H1 (cell line): ENCODE measurements around the gene KCNMA1. TPM values are rescaled to one million over a fixed set of nuclear protein-coding genes. Genes with fewer than 3 reads are reported as not detected.

Experiments used
- ATF2 ChIP-seq: IDR thresholded peaks from 2 replicates; pipeline ENCODE4 v1.6.1; 2012; ENCODE audit warnings: low read length, inconsistent platforms
- CHD1 ChIP-seq: IDR thresholded peaks from 2 replicates; pipeline ENCODE4 v1.6.1; 2012; ENCODE audit warnings: low read depth, low read length, improper control_type of control experiment
- CHD7 ChIP-seq: fragments of 300-600 bp; sonication (generic); IDR thresholded peaks from 2 replicates; pipeline ENCODE4 v1.7.1; 2012; ENCODE audit warnings: low read length, moderate library complexity, mild to moderate bottlenecking, inconsistent platforms; ENCODE audit not compliant: insufficient replicate concordance
- CTCF ChIP-seq, 3 experiments: IDR thresholded peaks; 1 replicate in 2 of 3; 2 replicates in 1 of 3; pipeline versions ENCODE4 v1.5.1 to v1.6.1; 2011; ENCODE audit warnings: low read length in 3 of 3, mild to moderate bottlenecking in 3 of 3, inconsistent platforms in 2 of 3, low read depth in 1 of 3, moderate library complexity in 1 of 3; ENCODE audit not compliant: insufficient read depth in 1 of 3; ENCODE audit errors: control extremely low read depth in 1 of 3
- HDAC2 ChIP-seq, 2 experiments: fragments of 300-600 bp in 1 of 2; sonication (generic) in 1 of 2; IDR thresholded peaks; 2 replicates each; pipeline ENCODE4 v1.6.1; 2011 to 2012; ENCODE audit warnings: low read depth in 2 of 2, low read length in 2 of 2, mild to moderate bottlenecking in 2 of 2, moderate library complexity in 2 of 2, borderline replicate concordance in 1 of 2, inconsistent platforms in 1 of 2
- SAP30 ChIP-seq: fragments of 300-600 bp; sonication (generic); IDR thresholded peaks from 2 replicates; pipeline ENCODE4 v1.7.1; 2012; ENCODE audit warnings: low read length, moderate library complexity, mild to moderate bottlenecking, inconsistent platforms; ENCODE audit not compliant: insufficient read depth, insufficient replicate concordance
- polyA plus RNA-seq, 7 experiments: library from polyadenylated mRNA; depleted of rRNA in 3 of 7; stranded (reverse) in 5 of 7; unstranded in 2 of 7; fragments of >200 nt in 5 of 7; fragments of 200-250 nt in 2 of 7; gene quantifications; 1 replicate in 5 of 7; 2 replicates in 1 of 7; 4 replicates in 1 of 7; pipeline versions ENCODE4 v1.2.1 to v1.2.3, GENCODE V29; 2011 to 2013; ENCODE audit warnings: missing spikeins in 2 of 7, mixed read lengths in 2 of 7
- total RNA-seq: library from RNA; stranded (reverse); fragmentation: NEBNext Ultra II Directional; extraction: Animal tissue kit (Norgen Biotek cat#: 25700); gene quantifications from 2 replicates; pipeline ENCODE4 v1.2.1, GENCODE V29; 2021

Gene KCNMA1
- total and polyA plus RNA-seq, 2 of the 8 experiments (the other 6 are each of a cell fraction or from before 2014, with no cell fraction given) = 10.2 to 11.1 TPM

- no peak for TF ChIP-seq CHD7
- TF ChIP-seq CTCF (IDR thresholded peaks at IDR 0.05; ENCODE audit: control extremely low read depth in 1 of 3, insufficient read depth in 1 of 3, low read depth in 1 of 3, low read length in 3 of 3) = no peak
- no peak for TF ChIP-seq ATF2
- TF ChIP-seq SAP30 = no peak
- TF ChIP-seq CHD1 = no peak
- no peak for TF ChIP-seq HDAC2 (IDR thresholded peaks at IDR 0.05; ENCODE audit: borderline replicate concordance in 1 of 2, low read depth in 2 of 2, low read length in 2 of 2)
Observed at GRCh38 chr10:77459905-77460304, 177.7 kb downstream of the KCNMA1 start (continued).
